HepG2 (cell line): Measurements from ENCODE around the gene SUN1. TPM values are rescaled to one million over a fixed set of nuclear protein-coding genes. Genes with fewer than 3 reads are reported as not detected.
A peak's percentile ranks its signal among the peaks of the same experiment; 100 is the strongest.

Experiments used
- ATAC-seq: fragments of 200-7000 bp; cut with Tn5 transposase; 3 replicates; pipeline ENCODE4 v1.9.1; 2020; ENCODE audit warnings: mild to moderate bottlenecking, moderate library complexity
- BruUV-seq: library from RNA; stranded (reverse); fragments of 400-500 nt; replicated peaks from 2 replicates; lab custom pipeline; 2021; lab: Mats Ljungman, UMichigan
- CTCF ChIA-PET: fragments of 300-600 bp; formaldehyde crosslinking; extraction: SDS; loops from one replicate; lab custom pipeline; 2021; ENCODE audit warnings: low total read pairs, inconsistent platforms, low intra/inter-chr PET ratio; lab: Yijun Ruan, JAX
- POLR2A ChIA-PET: fragments of 350-600 bp; sonication (Branson Sonifier 250); formaldehyde crosslinking; loops from one replicate; lab custom pipeline; 2020; ENCODE audit warnings: antibody characterized with exemption, inconsistent platforms; lab: Yijun Ruan, JAX
- DNase-seq: peaks from one replicate; pipeline ENCODE4 v3.0.0-alpha.2; 2015; ENCODE audit warnings: low spot score
- FAIRE-seq: peaks from 3 replicates; lab custom pipeline; 2011; peaks lifted over from hg19 to GRCh38; lab: Jason Lieb, UNC
- H2AFZ ChIP-seq: one replicate; pipeline ENCODE4 v1.6.1; 2011; ENCODE audit warnings: low read length, inconsistent platforms
- H3K27ac ChIP-seq: fragments of 300-600 bp; 3 replicates; pipeline ENCODE4 v1.8.0; 2011; ENCODE audit warnings: mixed run types, mild to moderate bottlenecking, mixed read lengths, low read length, inconsistent platforms; ENCODE audit not compliant: insufficient read depth; ENCODE audit errors: extremely low read length
- H3K27me3 ChIP-seq, 2 experiments: fragments of 200-600 bp in 1 of 2; 2 replicates in 1 of 2; 3 replicates in 1 of 2; pipeline versions ENCODE4 v1.6.0 to v1.8.0; 2011; ENCODE audit warnings: low read length in 2 of 2, mild to moderate bottlenecking in 2 of 2, moderate library complexity in 2 of 2, inconsistent platforms in 1 of 2; ENCODE audit not compliant: insufficient read depth in 2 of 2, control insufficient read depth in 1 of 2
- H3K36me3 ChIP-seq, 2 experiments: fragments of 200-600 bp in 1 of 2; replicated peaks in 1 of 2; 2 replicates in 1 of 2; 3 replicates in 1 of 2; pipeline versions ENCODE4 v1.5.1 to v1.8.0; 2011; ENCODE audit warnings: low read length in 2 of 2, inconsistent platforms in 1 of 2; ENCODE audit not compliant: insufficient read depth in 2 of 2, control insufficient read depth in 1 of 2
- H3K4me1 ChIP-seq: 2 replicates; pipeline ENCODE4 v1.5.1; 2012; ENCODE audit warnings: low read length, inconsistent platforms; ENCODE audit not compliant: insufficient read depth
- H3K4me2 ChIP-seq: 2 replicates; pipeline ENCODE4 v1.6.0; 2011; ENCODE audit warnings: low read depth, low read length, inconsistent platforms
- H3K4me3 ChIP-seq, 3 experiments: fragments of 200-600 bp in 1 of 3; sonication (generic), shearing (Covaris generic) in 1 of 3; replicated peaks in 1 of 3; 2 replicates each; pipeline ENCODE4 v1.5.1; 2011 to 2016; ENCODE audit warnings: low read length in 3 of 3, inconsistent platforms in 2 of 3, low read depth in 2 of 3, mild to moderate bottlenecking in 2 of 3, control low read depth in 1 of 3, mixed read lengths in 1 of 3; ENCODE audit not compliant: insufficient read depth in 1 of 3
- H3K79me2 ChIP-seq: one replicate; pipeline ENCODE4 v1.6.1; 2011; ENCODE audit warnings: low read length, inconsistent platforms; ENCODE audit not compliant: insufficient read depth
- H3K9ac ChIP-seq: 2 replicates; pipeline ENCODE4 v1.6.0; 2011; ENCODE audit warnings: mild to moderate bottlenecking, low read depth, low read length, inconsistent platforms; ENCODE audit not compliant: insufficient read depth
- H3K9me3 ChIP-seq: 2 replicates; pipeline ENCODE4 v1.5.1; 2012; ENCODE audit warnings: mild to moderate bottlenecking, low read length
- H4K20me1 ChIP-seq: 2 replicates; pipeline ENCODE4 v1.6.0; 2011; ENCODE audit warnings: inconsistent platforms, mild to moderate bottlenecking, low read length, moderate library complexity; ENCODE audit not compliant: insufficient read depth
- BHLHE40 ChIP-seq: IDR thresholded peaks from 2 replicates; pipeline ENCODE4 v1.6.1; 2011; ENCODE audit warnings: low read length, improper control_type of control experiment
- FOXA3 ChIP-seq: IDR thresholded peaks from 2 replicates; pipeline ENCODE4 v1.6.1; 2016; ENCODE audit warnings: missing genetic modification reagents, missing compliant biosample characterization
- JUN ChIP-seq: sonication (generic); formaldehyde crosslinking; IDR thresholded peaks from 2 replicates; pipeline ENCODE4 v1.4.0; 2020; ENCODE audit warnings: mild to moderate bottlenecking, missing genetic modification reagents
- THAP11 ChIP-seq: IDR thresholded peaks from 2 replicates; pipeline ENCODE4 v1.6.1; 2016; ENCODE audit warnings: missing biosample characterization, missing genetic modification reagents
- ZKSCAN1 ChIP-seq: fragments of 150-350 bp; IDR thresholded peaks from 2 replicates; pipeline ENCODE4 v1.6.1; 2014; ENCODE audit warnings: low read length
- ZNF282 ChIP-seq: fragments of 450-650 bp; IDR thresholded peaks from 2 replicates; pipeline ENCODE4 v1.6.1; 2018; ENCODE audit not compliant: partially characterized antibody
- ZNF317 ChIP-seq: sonication (generic); formaldehyde crosslinking; IDR thresholded peaks from 2 replicates; pipeline ENCODE4 v1.5.0; 2020; ENCODE audit warnings: mild to moderate bottlenecking, missing genetic modification reagents
- ZNF350 ChIP-seq: sonication (generic); formaldehyde crosslinking; IDR thresholded peaks from 2 replicates; pipeline ENCODE4 v1.4.0; 2020; ENCODE audit warnings: mild to moderate bottlenecking, low read depth, missing genetic modification reagents, borderline replicate concordance
- WGBS: methylation state at CpG from one replicate; pipeline ENCODE4 v1.1.6; 2017; ENCODE audit warnings: low lambda C conversion rate; 5-methylcytosine and 5-hydroxymethylcytosine counted together
- in situ Hi-C: cut with HindIII; loops from 2 replicates; pipeline ENCODE4 v1.10.0; 2017; ENCODE audit warnings: low pct_unique_long_range_greater_than_20kb; ENCODE audit not compliant: extremely low pct_ligation_motif_present
- intact Hi-C: fragments of 100-400 bp; cut with micrococcal nuclease; formaldehyde crosslinking; loops from one replicate; pipeline ENCODE4 v1.10.0; 2022; ENCODE audit not compliant: unreplicated experiment
- polyA plus RNA-seq, 8 experiments: library from polyadenylated mRNA; depleted of rRNA in 3 of 8; stranded (reverse) in 7 of 8; unstranded in 1 of 8; fragments of >200 nt; fragmentation: Illumina TruSeq in 4 of 8; extraction: Trizol in 4 of 8; gene quantifications; 2 replicates each; pipeline versions ENCODE4 v1.2.1 to v1.2.3, GENCODE V29; 2011 to 2016; ENCODE audit warnings: low read depth in 4 of 8, missing spikeins in 1 of 8, mixed read lengths in 1 of 8; ENCODE audit not compliant: insufficient read depth in 1 of 8
- total RNA-seq, 5 experiments: library from RNA; depleted of rRNA; stranded (reverse); fragments of >200 nt; fragmentation: Illumina TruSeq; extraction: Trizol; gene quantifications; 2 replicates each; pipeline ENCODE4 v1.2.3, GENCODE V29; 2016; ENCODE audit warnings: low read depth in 1 of 5
- TF ChIP-seq, protein P1 (sequence below): sonication (generic); formaldehyde crosslinking; IDR thresholded peaks from 2 replicates; pipeline ENCODE4 v1.4.0; 2020; ENCODE audit warnings: missing genetic modification reagents
- TF ChIP-seq, protein P2 (sequence below): sonication (generic); formaldehyde crosslinking; conservative IDR thresholded peaks from 2 replicates; pipeline ENCODE4 v1.4.0; 2020; ENCODE audit warnings: mild to moderate bottlenecking, missing genetic modification reagents, moderate library complexity
- TF ChIP-seq, protein P3 (sequence below): sonication (generic); formaldehyde crosslinking; IDR thresholded peaks from 2 replicates; pipeline ENCODE4 v1.4.0; 2020; ENCODE audit warnings: missing genetic modification reagents
- TF ChIP-seq, protein P4 (sequence below): sonication (generic); formaldehyde crosslinking; IDR thresholded peaks from 2 replicates; pipeline ENCODE4 v1.4.0; 2020; ENCODE audit warnings: mild to moderate bottlenecking, missing genetic modification reagents, borderline replicate concordance

SUN1 gene
- total and polyA plus RNA-seq, 2 of the 13 experiments (the other 11 are each of a cell fraction or from before 2014, with no cell fraction given), result 47.0 to 126 TPM

DNA sequence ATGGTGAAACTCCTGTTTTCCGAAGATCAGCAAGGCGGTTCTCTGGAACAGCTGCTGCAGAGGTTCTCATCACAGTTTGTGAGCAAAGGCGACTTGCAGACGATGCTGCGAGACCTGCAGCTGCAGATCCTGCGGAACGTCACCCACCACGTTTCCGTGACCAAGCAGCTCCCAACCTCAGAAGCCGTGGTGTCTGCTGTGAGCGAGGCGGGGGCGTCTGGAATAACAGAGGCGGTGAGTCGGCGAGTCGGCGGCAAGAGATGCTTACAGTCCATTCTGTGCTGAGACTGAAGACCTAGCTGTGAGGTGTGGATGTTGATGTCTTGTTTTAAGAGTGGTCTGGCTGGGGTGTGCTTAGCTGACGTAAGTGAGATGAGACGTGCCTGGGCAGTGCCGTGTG is 27.9 kb downstream of the SUN1 start (continued):
- TF ChIP-seq, protein P1, sequence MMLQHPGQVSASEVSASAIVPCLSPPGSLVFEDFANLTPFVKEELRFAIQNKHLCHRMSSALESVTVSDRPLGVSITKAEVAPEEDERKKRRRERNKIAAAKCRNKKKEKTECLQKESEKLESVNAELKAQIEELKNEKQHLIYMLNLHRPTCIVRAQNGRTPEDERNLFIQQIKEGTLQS, result no peak
- no peak for TF ChIP-seq ZKSCAN1
- TF ChIP-seq, all 625 proteins: peak for 0

DNA sequence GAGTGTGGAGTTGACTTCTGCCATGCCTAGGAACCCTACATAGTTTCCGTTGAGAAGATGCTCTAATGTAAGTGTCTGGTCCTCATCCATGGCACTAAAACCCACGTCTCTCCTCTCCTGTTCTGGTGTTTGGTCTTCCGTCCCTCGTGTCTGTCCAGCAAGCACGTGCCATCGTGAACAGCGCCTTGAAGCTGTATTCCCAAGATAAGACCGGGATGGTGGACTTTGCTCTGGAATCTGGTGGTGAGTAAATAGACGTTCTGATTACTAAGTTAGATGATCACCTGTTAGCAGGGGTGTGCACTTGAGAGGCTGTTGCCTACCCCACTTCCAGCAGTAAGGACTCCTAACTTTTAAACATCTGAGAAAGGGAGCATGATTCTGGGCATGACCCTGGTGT is 28.9 kb downstream of the SUN1 start:
- DNase-seq (peak; percentile 40), FAIRE-seq (no peak), ATAC-seq (peak; percentile 32; the same call in 2 of the 3 replicates)
- H3K4me3 ChIP-seq, result no peak overlapping the region
- no peaks in the 10 kb centered on the region for H3K9me3 ChIP-seq
- H3K36me3 ChIP-seq, result peaks cover 25 to 67% of the 10 kb centered on the region in 2 experiments; a peak in 4 of 5 replicates
- BruUV-seq, result no TSS peak
- H3K27ac ChIP-seq, result no peak overlapping the region
- intact Hi-C loops, result no loop called here
- H3K79me2 ChIP-seq, result no peaks in the 10 kb centered on the region
- H4K20me1 ChIP-seq, result no peaks in the 10 kb centered on the region; the same call in 1 of the 2 replicates
- ChIA-PET CTCF (no interaction called here), POLR2A (no interaction called here)
- H3K27me3 ChIP-seq, result no peaks in the 10 kb centered on the region
- no peak overlapping the region for H2AFZ ChIP-seq
- H3K4me1 ChIP-seq, result peaks cover 13% of the 10 kb centered on the region
- H3K4me2 ChIP-seq, result no peak overlapping the region
- WGBS, result 38% methylated on average over 7 of the region's 9 CpGs
- in situ Hi-C loops, result no loop called here
- no peak overlapping the region for H3K9ac ChIP-seq
- TF ChIP-seq, protein P2, sequence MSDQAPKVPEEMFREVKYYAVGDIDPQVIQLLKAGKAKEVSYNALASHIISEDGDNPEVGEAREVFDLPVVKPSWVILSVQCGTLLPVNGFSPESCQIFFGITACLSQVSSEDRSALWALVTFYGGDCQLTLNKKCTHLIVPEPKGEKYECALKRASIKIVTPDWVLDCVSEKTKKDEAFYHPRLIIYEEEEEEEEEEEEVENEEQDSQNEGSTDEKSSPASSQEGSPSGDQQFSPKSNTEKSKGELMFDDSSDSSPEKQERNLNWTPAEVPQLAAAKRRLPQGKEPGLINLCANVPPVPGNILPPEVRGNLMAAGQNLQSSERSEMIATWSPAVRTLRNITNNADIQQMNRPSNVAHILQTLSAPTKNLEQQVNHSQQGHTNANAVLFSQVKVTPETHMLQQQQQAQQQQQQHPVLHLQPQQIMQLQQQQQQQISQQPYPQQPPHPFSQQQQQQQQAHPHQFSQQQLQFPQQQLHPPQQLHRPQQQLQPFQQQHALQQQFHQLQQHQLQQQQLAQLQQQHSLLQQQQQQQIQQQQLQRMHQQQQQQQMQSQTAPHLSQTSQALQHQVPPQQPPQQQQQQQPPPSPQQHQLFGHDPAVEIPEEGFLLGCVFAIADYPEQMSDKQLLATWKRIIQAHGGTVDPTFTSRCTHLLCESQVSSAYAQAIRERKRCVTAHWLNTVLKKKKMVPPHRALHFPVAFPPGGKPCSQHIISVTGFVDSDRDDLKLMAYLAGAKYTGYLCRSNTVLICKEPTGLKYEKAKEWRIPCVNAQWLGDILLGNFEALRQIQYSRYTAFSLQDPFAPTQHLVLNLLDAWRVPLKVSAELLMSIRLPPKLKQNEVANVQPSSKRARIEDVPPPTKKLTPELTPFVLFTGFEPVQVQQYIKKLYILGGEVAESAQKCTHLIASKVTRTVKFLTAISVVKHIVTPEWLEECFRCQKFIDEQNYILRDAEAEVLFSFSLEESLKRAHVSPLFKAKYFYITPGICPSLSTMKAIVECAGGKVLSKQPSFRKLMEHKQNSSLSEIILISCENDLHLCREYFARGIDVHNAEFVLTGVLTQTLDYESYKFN (CRISPR knock-in tag), result peak; percentile 38; the same call in 1 of the 2 replicates
- TF ChIP-seq, protein P3, sequence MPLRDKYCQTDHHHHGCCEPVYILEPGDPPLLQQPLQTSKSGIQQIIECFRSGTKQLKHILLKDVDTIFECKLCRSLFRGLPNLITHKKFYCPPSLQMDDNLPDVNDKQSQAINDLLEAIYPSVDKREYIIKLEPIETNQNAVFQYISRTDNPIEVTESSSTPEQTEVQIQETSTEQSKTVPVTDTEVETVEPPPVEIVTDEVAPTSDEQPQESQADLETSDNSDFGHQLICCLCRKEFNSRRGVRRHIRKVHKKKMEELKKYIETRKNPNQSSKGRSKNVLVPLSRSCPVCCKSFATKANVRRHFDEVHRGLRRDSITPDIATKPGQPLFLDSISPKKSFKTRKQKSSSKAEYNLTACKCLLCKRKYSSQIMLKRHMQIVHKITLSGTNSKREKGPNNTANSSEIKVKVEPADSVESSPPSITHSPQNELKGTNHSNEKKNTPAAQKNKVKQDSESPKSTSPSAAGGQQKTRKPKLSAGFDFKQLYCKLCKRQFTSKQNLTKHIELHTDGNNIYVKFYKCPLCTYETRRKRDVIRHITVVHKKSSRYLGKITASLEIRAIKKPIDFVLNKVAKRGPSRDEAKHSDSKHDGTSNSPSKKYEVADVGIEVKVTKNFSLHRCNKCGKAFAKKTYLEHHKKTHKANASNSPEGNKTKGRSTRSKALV, result no peak
- no peak for TF ChIP-seq ZNF282
- TF ChIP-seq ZNF350, result 0 out of 2 replicates have a peak, but pooled peaks have one; percentile 35
- no peak for TF ChIP-seq THAP11 (CRISPR knock-in tag)
- TF ChIP-seq, protein P4, sequence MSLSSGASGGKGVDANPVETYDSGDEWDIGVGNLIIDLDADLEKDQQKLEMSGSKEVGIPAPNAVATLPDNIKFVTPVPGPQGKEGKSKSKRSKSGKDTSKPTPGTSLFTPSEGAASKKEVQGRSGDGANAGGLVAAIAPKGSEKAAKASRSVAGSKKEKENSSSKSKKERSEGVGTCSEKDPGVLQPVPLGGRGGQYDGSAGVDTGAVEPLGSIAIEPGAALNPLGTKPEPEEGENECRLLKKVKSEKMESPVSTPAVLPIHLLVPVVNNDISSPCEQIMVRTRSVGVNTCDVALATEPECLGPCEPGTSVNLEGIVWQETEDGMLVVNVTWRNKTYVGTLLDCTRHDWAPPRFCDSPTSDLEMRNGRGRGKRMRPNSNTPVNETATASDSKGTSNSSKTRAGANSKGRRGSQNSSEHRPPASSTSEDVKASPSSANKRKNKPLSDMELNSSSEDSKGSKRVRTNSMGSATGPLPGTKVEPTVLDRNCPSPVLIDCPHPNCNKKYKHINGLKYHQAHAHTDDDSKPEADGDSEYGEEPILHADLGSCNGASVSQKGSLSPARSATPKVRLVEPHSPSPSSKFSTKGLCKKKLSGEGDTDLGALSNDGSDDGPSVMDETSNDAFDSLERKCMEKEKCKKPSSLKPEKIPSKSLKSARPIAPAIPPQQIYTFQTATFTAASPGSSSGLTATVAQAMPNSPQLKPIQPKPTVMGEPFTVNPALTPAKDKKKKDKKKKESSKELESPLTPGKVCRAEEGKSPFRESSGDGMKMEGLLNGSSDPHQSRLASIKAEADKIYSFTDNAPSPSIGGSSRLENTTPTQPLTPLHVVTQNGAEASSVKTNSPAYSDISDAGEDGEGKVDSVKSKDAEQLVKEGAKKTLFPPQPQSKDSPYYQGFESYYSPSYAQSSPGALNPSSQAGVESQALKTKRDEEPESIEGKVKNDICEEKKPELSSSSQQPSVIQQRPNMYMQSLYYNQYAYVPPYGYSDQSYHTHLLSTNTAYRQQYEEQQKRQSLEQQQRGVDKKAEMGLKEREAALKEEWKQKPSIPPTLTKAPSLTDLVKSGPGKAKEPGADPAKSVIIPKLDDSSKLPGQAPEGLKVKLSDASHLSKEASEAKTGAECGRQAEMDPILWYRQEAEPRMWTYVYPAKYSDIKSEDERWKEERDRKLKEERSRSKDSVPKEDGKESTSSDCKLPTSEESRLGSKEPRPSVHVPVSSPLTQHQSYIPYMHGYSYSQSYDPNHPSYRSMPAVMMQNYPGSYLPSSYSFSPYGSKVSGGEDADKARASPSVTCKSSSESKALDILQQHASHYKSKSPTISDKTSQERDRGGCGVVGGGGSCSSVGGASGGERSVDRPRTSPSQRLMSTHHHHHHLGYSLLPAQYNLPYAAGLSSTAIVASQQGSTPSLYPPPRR (CRISPR knock-in tag), result 0 out of 2 replicates have a peak, but pooled peaks have one; percentile 20
- peak; percentile 68 for TF ChIP-seq BHLHE40
- peak; percentile 42; the same call in 1 of the 2 replicates for TF ChIP-seq FOXA3 (CRISPR knock-in tag)
- peak; percentile 33; the same call in 1 of the 2 replicates for TF ChIP-seq JUN
- 0 out of 2 replicates have a peak, but pooled peaks have one; percentile 68 for TF ChIP-seq ZNF317 (CRISPR knock-in tag)
